ENCODE results near the gene EEF1AKMT2.
"Not testable (repeated sequence)": the region's sequence is repeated elsewhere in the genome, so short reads cannot be mapped to it uniquely, and the experiment has no call there.

Gene EEF1AKMT2
- total RNA-seq, result 8.6 reads per million, percentile 29 among the genes with 10 or more reads in this experiment

GRCh38 chr10:124791547-124792348, at the start of gene EEF1AKMT2:
Gene EEF1AKMT2, minus strand, starts transcription at chr10:124791887. Its CDS starts 54 bp downstream, at chr10:124791833.
- DNase-seq, result peak; percentile 72

- DNase-seq, result no peak
Observed at GRCh38 chr10:124837687-124838086, 46.0 kb upstream of the EEF1AKMT2 start.

GRCh38 chr10:124831116-124831515, 39.4 kb upstream of the EEF1AKMT2 start:
- DNase-seq, result no peak

- no peak for DNase-seq
Observed at GRCh38 chr10:124830445-124830844, 38.8 kb upstream of the EEF1AKMT2 start.

- DNase-seq, result no peak
Observed at GRCh38 chr10:124829447-124830115, 37.9 kb upstream of the EEF1AKMT2 start.

GRCh38 chr10:124827474-124827873, 35.8 kb upstream of the EEF1AKMT2 start:
- no peak for DNase-seq

GRCh38 chr10:124826262-124826661, 34.6 kb upstream of the EEF1AKMT2 start:
- no peak for DNase-seq

GRCh38 chr10:124825702-124826101, 34.0 kb upstream of the EEF1AKMT2 start:
- no peak for DNase-seq

GRCh38 chr10:124824932-124825331, 33.2 kb upstream of the EEF1AKMT2 start:
- not testable (repeated sequence) for DNase-seq

GRCh38 chr10:124824507-124824906, 32.8 kb upstream of the EEF1AKMT2 start:
- DNase-seq, result no peak

- no peak for DNase-seq
Observed at GRCh38 chr10:124821520-124821919, 29.8 kb upstream of the EEF1AKMT2 start.

GRCh38 chr10:124820121-124820520, 28.4 kb upstream of the EEF1AKMT2 start:
- no peak for DNase-seq

GRCh38 chr10:124802313-124802675, 10.6 kb upstream of the EEF1AKMT2 start:
- peak; percentile 4 for DNase-seq

GRCh38 chr10:124799211-124799610, 7.5 kb upstream of the EEF1AKMT2 start:
- DNase-seq, result no peak

GRCh38 chr10:124798781-124799180, 7.1 kb upstream of the EEF1AKMT2 start:
- no peak for DNase-seq

GRCh38 chr10:124798364-124798763, 6.7 kb upstream of the EEF1AKMT2 start:
- no peak for DNase-seq

GRCh38 chr10:124792998-124793352, 1.3 kb upstream of the EEF1AKMT2 start:
- DNase-seq, result no peak

GRCh38 chr10:124782900-124783299, 8.8 kb downstream of the EEF1AKMT2 start:
- DNase-seq, result not testable (repeated sequence)

- no peak for DNase-seq
Observed at GRCh38 chr10:124768791-124769190, 22.9 kb downstream of the EEF1AKMT2 start.

GRCh38 chr10:124765256-124765655, 26.4 kb downstream of the EEF1AKMT2 start:
- no peak for DNase-seq

- no peak for DNase-seq
Observed at GRCh38 chr10:124763267-124763666, 28.4 kb downstream of the EEF1AKMT2 start.

GRCh38 chr10:124762281-124762680, 29.4 kb downstream of the EEF1AKMT2 start:
- no peak for DNase-seq

- no peak for DNase-seq
Observed at GRCh38 chr10:124756156-124756903, 35.4 kb downstream of the EEF1AKMT2 start.
